NB4 (cell line): ENCODE measurements around the gene COQ4.
"Not testable (repeated sequence)": the region's sequence is repeated elsewhere in the genome, so short reads cannot be mapped to it uniquely, and the experiment has no call there.

Experiments
- DNase-seq: peaks from one replicate; pipeline ENCODE4 v3.0.0; 2010; ENCODE audit warnings: low read depth
- H3K4me3 ChIP-seq: one replicate; pipeline ENCODE4 v1.5.1; 2011; ENCODE audit warnings: mild to moderate bottlenecking, low read depth, low read length, moderate library complexity
- MAX ChIP-seq: IDR thresholded peaks from 2 replicates; pipeline ENCODE4 v1.6.1; 2011; ENCODE audit warnings: low read depth, low read length
- MYC ChIP-seq: IDR thresholded peaks from 2 replicates; pipeline ENCODE4 v1.6.1; 2011; ENCODE audit warnings: low read depth, low read length
- POLR2A ChIP-seq: IDR thresholded peaks from 2 replicates; pipeline ENCODE4 v1.6.1; 2011; ENCODE audit warnings: mild to moderate bottlenecking; ENCODE audit not compliant: insufficient read length; ENCODE audit errors: extremely low read depth
- TF ChIP-seq, protein P1 (sequence below): IDR thresholded peaks from one replicate; pipeline ENCODE4 v1.5.1; 2012; ENCODE audit warnings: low read depth, low read length

The COQ4 gene

GRCh38 chr9:128324401-128324800 lies 1.8 kb downstream of the COQ4 start:
- no peak overlapping the region for H3K4me3 ChIP-seq
- TF ChIP-seq MAX (no peak), POLR2A (no peak), MYC (no peak)
- TF ChIP-seq, protein P1, sequence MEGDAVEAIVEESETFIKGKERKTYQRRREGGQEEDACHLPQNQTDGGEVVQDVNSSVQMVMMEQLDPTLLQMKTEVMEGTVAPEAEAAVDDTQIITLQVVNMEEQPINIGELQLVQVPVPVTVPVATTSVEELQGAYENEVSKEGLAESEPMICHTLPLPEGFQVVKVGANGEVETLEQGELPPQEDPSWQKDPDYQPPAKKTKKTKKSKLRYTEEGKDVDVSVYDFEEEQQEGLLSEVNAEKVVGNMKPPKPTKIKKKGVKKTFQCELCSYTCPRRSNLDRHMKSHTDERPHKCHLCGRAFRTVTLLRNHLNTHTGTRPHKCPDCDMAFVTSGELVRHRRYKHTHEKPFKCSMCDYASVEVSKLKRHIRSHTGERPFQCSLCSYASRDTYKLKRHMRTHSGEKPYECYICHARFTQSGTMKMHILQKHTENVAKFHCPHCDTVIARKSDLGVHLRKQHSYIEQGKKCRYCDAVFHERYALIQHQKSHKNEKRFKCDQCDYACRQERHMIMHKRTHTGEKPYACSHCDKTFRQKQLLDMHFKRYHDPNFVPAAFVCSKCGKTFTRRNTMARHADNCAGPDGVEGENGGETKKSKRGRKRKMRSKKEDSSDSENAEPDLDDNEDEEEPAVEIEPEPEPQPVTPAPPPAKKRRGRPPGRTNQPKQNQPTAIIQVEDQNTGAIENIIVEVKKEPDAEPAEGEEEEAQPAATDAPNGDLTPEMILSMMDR = no peak
- DNase-seq = no peak

- TF ChIP-seq MYC (no peak), MAX (no peak), POLR2A (no peak)
- TF ChIP-seq, protein P1 = no peak
- no peak for DNase-seq
- H3K4me3 ChIP-seq = no peak overlapping the region
Measured at GRCh38 chr9:128325629-128326028, 3.0 kb downstream of the COQ4 start.

- TF ChIP-seq MYC (no peak), POLR2A (no peak), MAX (no peak)
- TF ChIP-seq, protein P1 = no peak
- DNase-seq = no peak
- H3K4me3 ChIP-seq = no peak overlapping the region
Measured at GRCh38 chr9:128333451-128333869, 10.8 kb downstream of the COQ4 start.

DNA sequence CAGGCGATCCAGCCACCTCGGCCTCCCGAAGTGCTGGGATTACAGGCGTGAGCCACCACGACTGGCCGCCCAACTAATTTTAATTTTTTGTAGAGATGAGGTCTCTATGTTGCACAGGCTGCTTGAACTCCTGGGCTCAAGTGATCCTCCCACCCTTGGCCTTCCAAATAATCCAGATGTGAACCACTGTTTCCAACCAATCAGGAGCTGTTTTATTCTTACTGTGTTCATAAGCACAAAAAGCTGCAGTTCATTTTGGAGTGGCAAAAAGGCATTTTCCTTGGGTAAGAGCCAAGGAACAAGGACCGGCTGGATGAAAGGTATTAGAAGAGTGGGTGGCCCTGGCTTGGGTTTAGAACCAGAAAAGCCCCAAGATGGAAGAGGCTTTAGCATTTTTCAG lies 12.5 kb downstream of the COQ4 start:
- no peak for DNase-seq
- H3K4me3 ChIP-seq = no peak overlapping the region
- no peak for TF ChIP-seq POLR2A
- TF ChIP-seq, protein P1 = no peak
- no peak for TF ChIP-seq MAX
- no peak for TF ChIP-seq MYC

DNA sequence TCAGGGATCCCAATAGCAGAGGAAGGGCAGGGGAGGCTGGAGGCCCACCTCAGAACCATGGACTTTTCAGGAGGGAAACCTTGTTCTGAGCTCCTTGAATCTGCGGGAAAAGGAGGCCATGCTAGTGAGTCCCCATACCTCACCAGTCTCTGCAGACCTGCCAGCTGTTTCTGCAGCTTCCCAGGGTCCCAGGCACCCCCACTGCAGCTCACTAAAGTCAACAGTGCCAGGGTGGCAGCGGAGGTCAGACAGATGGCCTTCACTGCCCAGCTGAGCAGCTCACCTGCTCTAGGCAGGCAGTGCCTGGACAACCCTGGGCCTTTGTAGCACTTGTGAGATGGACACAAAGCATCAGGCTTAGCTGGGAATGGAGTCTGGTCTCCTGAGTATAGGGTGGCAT lies 13.3 kb downstream of the COQ4 start:
- H3K4me3 ChIP-seq = no peak overlapping the region
- no peak for TF ChIP-seq MYC

DNA sequence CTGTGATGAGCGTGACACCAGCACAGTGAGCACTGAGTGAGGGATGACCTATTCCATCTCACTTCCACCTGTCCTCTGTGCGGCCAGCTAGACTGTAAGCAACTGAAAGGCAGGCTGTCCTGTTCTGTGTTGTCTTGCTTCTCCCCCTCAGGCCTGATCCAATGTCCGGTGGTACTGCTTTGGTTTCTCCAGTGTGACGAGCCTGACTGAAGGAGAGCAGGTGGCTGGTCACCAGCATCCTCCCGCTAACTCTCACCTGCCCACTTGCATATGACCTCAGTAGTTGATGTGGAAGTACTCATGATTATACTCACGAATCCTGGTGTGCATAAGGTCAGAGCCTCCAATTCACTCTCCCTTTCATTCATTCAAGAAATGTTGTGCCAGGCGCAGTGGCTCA lies 15.3 kb downstream of the COQ4 start:
- DNase-seq = no peak
- TF ChIP-seq, protein P1 = no peak
- no peak overlapping the region for H3K4me3 ChIP-seq

More for the DNA sequence above, 13.3 kb downstream of the COQ4 start:
- DNase-seq = no peak

- not testable (repeated sequence) for DNase-seq, H3K4me3 ChIP-seq
Measured at GRCh38 chr9:128338852-128339614, 16.4 kb downstream of the COQ4 start.
